HG03095 (cell line): ENCODE measurements around the gene CCDC86.

Experiments used
- ATAC-seq: cut with Tn5 transposase; IDR thresholded peaks from one replicate; pipeline ENCODE4 v1.9.1; 2021; ENCODE audit warnings: moderate library complexity; ENCODE audit not compliant: unreplicated experiment

Gene CCDC86

DNA sequence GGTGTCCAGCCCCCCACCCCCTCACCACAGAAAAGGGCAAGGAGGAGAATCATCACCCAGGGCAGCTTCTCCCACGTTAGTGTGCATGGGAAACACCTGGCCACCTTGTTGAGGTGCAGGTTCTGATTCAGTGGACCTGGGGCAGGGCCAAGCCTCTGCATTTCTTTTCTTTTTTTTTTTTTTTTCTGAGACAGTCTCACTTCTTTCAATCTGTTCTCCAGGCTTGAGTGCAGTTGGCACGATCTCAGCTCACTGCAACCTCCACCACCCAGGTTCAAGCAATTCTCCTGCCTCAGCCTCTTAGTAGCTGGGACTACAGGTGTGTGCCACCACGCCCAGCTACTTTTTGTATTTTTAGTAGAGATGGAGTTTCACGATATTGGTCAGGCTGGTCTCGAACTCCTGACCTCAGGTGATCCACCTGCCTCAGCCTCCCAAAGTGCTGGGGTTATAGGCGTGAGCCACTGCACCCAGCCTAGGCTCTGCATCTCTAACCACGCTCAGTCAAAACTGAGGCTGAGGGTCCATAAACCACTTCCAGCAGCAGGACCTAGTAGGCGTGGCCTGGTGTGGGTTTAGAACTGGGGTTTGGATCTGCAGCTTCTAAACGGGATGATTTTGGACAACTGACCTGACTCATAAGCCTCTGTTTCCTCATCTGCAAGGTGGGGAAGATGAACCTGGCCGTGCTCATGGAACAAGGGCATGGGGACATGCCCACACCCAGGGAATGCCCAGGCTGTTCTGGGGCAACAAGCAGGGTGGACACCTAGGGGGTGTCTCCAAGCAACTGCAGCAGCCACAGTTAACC, 26.2 kb downstream of the CCDC86 start:
- ATAC-seq, result no peak

DNA sequence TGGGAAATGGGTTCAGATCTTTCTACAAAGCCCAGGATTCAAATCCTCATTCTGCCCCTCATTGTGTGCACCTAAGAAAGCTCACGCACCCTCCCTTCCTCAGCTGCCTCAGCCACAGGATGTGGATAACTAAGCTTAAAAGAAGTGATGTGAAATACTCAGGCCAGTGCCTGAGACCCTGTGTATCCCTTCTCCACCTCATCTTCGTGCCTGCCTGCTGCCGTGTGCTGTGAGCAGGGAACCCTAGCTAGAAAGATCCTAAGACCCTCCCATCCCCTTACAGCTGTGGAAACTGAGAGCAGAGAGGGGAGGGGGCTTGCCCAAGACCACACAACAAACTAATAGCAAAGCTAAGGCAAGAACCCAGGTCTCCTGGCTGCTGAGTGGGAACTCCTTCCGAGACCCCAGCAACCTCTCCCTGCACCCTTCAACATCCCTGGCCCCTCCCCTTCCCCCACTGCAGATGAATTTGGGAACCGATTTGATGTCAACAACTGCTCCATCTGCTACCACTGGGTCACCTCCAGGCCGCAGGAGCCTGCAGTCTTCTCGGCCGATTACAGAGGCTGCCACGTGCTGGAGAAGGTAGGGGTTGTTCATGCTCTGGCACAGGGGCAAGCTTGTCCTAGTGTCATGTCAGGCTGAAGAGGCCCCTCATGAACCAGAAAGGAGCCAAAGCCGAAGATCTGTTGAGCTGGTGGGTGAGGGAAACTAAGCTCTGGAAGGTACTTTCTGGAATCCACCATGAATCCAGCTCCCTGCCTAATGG, 27.0 kb downstream of the CCDC86 start:
- ATAC-seq, result no peak

DNA sequence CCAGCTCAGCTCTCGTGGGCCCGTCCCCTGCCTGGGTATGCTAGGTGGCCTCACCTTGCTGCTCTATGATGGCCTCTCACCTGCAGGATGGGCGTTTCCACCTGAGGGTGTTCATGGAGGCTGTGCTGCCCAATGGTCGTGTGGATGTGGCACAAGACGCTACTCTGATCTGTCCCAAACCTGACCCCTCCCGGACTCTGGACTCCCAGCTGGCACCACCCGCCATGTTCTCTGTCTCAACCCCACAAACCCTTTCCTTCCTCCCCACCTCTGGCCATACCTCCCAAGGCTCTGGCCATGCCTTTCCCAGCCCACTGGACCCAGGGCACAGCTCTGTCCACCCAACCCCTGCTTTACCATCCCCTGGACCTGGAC, 27.5 kb downstream of the CCDC86 start:
- ATAC-seq, result no peak

GRCh38 chr11:60870276-60870675, 28.4 kb downstream of the CCDC86 start:
- ATAC-seq, result no peak

- no peak for ATAC-seq
Measured at GRCh38 chr11:60870733-60871377, 28.9 kb downstream of the CCDC86 start.

- ATAC-seq, result no peak
Measured at GRCh38 chr11:60871378-60872061, 29.6 kb downstream of the CCDC86 start.

DNA sequence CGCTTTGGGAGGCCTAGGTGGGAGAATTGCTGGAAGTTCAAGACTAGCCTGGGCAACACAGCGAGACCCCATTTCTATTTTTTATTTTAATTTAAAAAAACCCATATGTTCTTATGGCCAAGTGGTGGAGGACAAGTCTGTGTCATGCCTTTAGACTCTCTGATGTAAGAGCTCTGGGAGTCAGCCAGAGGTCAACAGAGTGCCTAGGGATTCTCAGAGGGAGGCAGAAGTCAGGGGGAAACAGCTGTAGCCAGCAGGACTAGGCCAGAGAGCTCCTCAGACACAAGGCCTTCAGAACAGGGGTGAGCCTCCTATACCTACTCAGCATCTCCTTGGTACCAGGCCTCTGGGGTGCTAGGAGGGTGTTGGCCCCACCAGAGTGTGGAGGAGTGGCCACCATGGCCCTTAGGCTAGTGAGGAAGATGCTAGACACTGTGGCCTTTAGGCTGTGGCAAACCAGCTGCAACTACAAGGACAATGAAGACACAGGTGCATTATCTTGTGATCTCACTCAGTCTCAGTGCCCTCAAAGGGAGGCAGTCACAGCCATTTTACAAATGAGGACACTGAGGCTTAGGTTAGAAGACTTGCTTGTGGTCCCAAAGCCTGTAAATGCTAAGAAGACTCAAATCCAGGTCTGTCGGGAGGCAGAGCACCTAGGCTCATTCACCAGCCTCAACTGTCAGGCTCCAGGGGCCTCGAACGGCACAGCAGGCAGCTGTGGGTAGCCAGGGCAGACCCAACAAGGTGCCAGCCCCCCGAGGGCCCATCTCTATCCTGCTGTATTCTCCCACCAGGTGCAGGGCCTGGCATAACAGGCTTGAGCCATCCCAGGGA, 30.4 kb downstream of the CCDC86 start:
- no peak for ATAC-seq

DNA sequence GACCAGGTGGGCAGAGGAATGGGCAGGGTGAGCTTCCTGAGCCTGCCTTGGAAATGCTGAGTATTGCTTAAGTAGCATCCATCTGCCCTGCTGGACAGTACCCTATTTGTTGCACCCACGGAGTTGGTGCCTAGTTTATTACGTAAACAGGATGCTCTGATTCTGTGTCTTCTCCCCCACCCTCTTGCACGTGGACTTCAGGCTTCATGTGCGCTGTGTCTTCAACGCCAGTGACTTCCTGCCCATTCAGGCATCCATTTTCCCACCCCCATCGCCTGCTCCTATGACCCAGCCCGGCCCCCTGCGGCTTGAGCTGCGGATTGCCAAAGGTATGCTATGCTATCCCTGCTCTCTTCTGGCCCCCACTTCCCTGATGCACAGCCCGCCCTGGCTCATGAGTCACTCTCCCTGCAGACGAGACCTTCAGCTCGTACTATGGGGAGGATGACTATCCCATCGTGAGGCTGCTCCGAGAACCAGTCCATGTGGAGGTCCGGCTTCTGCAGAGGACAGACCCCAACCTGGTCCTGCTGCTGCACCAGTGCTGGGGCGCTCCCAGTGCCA, 31.1 kb downstream of the CCDC86 start:
- ATAC-seq, result no peak

DNA sequence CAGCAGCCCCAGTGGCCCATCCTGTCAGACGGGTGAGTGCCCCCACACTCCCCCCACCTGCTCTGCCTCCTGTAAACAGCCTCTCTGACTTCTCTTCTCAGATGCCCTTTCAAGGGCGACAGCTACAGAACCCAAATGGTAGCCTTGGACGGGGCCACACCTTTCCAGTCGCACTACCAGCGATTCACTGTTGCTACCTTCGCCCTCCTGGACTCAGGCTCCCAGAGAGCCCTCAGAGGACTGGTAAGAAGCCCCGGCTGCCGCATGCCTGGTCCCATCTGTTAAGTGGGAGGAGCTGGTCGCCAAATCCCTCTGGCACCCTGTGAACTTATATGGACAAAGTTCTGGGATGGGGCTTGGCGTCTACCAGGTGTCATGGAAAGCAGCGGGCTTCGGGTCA, 31.6 kb downstream of the CCDC86 start:
- no peak for ATAC-seq

DNA sequence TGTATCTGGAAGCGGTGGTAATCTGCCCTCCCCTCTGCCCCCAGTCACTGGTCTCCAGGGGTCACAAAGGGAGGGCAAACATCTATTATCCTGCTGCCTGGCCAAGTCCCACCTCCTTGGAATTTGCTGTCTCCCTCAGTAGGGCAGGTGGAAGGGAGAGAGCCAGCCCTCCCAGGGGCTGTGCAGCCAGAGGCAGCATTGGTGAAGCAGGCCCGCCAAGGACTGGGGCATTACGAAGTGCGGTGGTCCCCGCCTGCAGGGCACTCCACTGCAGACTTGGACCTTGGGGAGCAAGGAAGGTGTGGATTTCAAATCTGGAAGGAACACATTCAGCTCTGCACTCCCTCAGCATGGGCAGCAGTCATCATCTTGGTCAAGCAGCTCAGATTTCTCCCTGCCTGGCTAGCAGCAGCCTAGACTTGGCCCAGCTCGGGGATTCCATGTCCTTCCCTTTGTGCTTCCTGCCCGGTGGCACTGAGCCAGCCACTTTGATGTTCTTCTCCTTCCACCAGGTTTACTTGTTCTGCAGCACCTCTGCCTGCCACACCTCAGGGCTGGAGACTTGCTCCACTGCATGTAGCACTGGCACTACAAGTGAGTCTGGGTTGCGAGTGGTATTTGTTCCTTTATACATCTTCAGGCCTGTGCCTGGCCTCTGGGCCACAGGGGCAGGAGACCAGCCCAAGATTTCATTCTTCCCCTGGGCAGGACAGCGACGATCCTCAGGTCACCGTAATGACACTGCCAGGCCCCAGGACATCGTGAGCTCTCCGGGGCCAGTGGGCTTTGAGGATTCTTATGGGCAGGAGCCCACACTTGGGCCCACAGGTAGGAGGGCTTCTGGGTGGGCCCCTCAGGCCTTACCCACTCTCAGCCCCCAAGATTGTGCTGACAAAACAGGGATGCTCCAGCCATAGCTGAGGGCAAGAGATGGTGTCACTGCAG, 32.8 kb downstream of the CCDC86 start:
- ATAC-seq, result no peak

- ATAC-seq, result no peak
Measured at GRCh38 chr11:60875366-60876167, 33.7 kb downstream of the CCDC86 start.

DNA sequence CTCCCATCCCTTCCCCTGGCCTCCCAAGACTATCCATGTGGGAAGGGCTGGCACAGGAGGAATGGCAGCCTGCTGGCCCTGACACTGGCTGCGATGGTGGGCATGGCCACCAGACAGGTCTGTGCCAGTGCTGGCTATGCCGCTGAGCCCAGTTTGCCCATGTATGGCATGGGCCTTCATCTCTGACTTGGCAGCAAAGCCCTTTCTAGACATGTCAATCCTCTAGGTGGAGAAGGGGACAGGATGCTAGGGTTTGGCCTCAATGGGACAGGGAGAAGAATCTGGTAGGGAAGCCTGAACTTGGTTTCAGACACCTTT, 34.2 kb downstream of the CCDC86 start:
- ATAC-seq, result no peak

- no peak for ATAC-seq
Measured at GRCh38 chr11:60878245-60879101, 36.6 kb downstream of the CCDC86 start.

DNA sequence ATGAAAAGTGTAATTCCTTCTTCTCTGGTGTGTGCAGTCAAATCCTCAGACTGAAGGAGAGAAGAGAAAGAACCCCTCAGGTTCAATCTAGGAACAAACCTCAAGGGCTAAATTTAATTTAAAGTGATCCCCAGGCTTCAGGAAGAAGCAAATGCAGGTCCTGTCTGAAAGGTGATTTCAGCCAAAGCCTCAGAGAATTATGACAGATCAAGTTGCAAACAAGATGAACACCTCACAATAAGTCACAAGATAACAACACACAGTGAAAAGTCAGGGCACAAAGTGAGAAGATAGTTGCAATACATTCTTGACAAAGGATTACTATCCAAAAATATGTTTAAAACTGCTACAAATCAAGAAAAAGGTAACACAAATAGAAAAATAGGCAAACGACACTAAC, 37.2 kb downstream of the CCDC86 start:
- ATAC-seq, result no peak

GRCh38 chr11:60879971-60880588, 38.2 kb downstream of the CCDC86 start:
- no peak for ATAC-seq

DNA sequence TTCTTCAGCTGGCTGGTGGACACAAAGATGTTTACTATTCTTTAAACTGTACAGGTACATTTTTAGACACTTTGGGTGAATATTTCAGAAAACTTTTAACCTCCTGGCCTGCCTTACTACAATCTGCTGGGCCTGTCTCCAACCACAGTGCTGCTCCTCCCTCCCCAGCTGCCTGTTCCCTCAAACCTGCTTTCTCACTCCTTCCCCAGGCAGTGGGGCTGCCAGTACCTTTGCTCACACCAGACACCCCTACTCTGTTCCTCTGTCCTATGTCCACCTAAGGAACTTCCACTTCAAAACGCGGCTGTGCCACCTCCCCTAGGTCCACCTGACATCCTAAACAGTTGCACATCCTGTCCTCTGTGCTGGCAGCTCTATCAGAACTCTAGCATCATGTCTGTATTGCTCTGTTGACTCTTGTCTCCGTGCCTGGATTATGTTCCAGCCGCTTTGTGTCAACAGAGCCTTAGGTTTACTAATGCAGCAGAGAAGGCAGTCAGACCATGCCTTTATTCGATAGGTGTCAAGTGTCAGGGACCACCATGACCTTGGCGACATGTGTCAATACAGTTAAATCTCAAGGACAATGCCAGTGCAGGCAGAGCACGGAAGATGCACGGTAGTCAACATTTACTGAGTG, 38.9 kb downstream of the CCDC86 start:
- no peak for ATAC-seq

DNA sequence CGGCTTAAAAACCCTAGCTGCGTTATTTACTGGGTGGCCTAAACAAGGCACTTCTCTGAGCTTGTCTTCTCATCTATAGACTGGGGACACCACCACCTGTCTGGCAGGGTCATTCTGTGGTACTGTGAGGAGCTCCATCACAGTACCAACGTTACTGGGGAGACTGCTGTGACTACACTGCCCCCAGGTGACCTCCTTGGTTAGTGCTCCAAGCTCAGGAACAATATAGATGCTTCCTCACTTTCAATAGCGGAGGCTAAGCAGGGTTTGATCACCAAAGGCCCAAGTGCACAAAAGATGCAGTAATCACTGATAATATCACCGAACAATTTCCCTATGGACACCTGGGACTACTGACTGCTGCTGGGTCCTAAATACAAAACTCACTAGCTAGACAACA, 45.6 kb downstream of the CCDC86 start:
- no peak for ATAC-seq
